Ascending aorta (tissue), 2 donors: ENCODE data around the gene OSBPL3. TPM values are rescaled to one million over a fixed set of nuclear protein-coding genes. Genes with fewer than 3 reads are reported as not detected.

Experiments used
- DNase-seq, 2 donors: peaks; one replicate each; pipeline ENCODE4 v3.0.0-alpha.2; 2019; ENCODE audit warnings: low spot score in 2 of 2
- H3K27ac ChIP-seq, 2 donors: fragments of 200-600 bp; sonication (generic); one replicate each; pipeline ENCODE4 v1.5.1; 2016 to 2017; ENCODE audit warnings: mild to moderate bottlenecking in 1 of 2
- H3K27me3 ChIP-seq: fragments of 200-600 bp; sonication (generic); one replicate; pipeline ENCODE4 v1.5.1; 2017
- H3K36me3 ChIP-seq, 2 donors: fragments of 200-600 bp; sonication (generic); one replicate each; pipeline ENCODE4 v1.5.1; 2016
- H3K4me1 ChIP-seq, 2 donors: fragments of 200-600 bp; sonication (generic); one replicate each; pipeline ENCODE4 v1.5.1; 2016 to 2017; ENCODE audit warnings: mild to moderate bottlenecking in 1 of 2
- H3K4me3 ChIP-seq, 2 donors: fragments of 200-600 bp; sonication (generic); one replicate each; pipeline ENCODE4 v1.5.1; 2016 to 2017; ENCODE audit warnings: mild to moderate bottlenecking in 1 of 2
- H3K9me3 ChIP-seq, 2 donors: fragments of 200-600 bp; sonication (generic); one replicate each; pipeline ENCODE4 v1.5.1; 2016
- CTCF ChIP-seq, 3 experiments: fragments of 200-600 bp in 2 of 3; fragments of 450-650 bp in 1 of 3; sonication (generic) in 2 of 3; IDR thresholded peaks; one replicate each; pipeline ENCODE4 v1.5.1; 2016 to 2019; ENCODE audit warnings: antibody characterized with exemption in 3 of 3, mild to moderate bottlenecking in 1 of 3, moderate library complexity in 1 of 3
- intact Hi-C: fragments of 100-400 bp; cut with DNase I; formaldehyde crosslinking; loops from one replicate; pipeline ENCODE4 v1.15.1; 2023
- total RNA-seq: library from RNA; depleted of rRNA; stranded (reverse); fragments of >200 nt; gene quantifications from one replicate; pipeline ENCODE4 v1.1.0, GENCODE V29; 2016

Gene OSBPL3
- total RNA-seq, 1 donor from 2014 or later = 0.96 TPM

GRCh38 chr7:24879291-24879690, 100.7 kb downstream of the OSBPL3 start:
- H3K9me3 ChIP-seq = no peaks in the 10 kb centered on the region
- intact Hi-C loops = no loop called here
- no peak overlapping the region for H3K4me3 ChIP-seq
- peaks cover 0 to 2% of the 10 kb centered on the region in 2 donors for H3K4me1 ChIP-seq
- no peak for TF ChIP-seq CTCF (IDR thresholded peaks at IDR 0.05)
- no peak overlapping the region for H3K27ac ChIP-seq
- H3K36me3 ChIP-seq = no peaks in the 10 kb centered on the region
- no peaks in the 10 kb centered on the region for H3K27me3 ChIP-seq
- no peak for DNase-seq

GRCh38 chr7:24877790-24878311, 102.1 kb downstream of the OSBPL3 start:
- H3K27me3 ChIP-seq = no peaks in the 10 kb centered on the region
- intact Hi-C loops = no loop called here

GRCh38 chr7:24874791-24875190, 105.2 kb downstream of the OSBPL3 start:
- Histone ChIP-seq H3K27ac (no peak overlapping the region), H3K4me1 (no peaks in the 10 kb centered on the region), H3K4me3 (no peak overlapping the region), H3K9me3 (no peaks in the 10 kb centered on the region), H3K36me3 (no peaks in the 10 kb centered on the region), H3K27me3 (no peaks in the 10 kb centered on the region)
- intact Hi-C loops = no loop called here
- TF ChIP-seq CTCF (IDR thresholded peaks at IDR 0.05) = no peak
- no peak for DNase-seq

More at GRCh38 chr7:24877790-24878311, 102.1 kb downstream of the OSBPL3 start:
- no peak for DNase-seq
- TF ChIP-seq CTCF (IDR thresholded peaks at IDR 0.05) = no peak
- Histone ChIP-seq H3K4me3 (no peak overlapping the region), H3K27ac (no peak overlapping the region), H3K36me3 (no peaks in the 10 kb centered on the region), H3K9me3 (no peaks in the 10 kb centered on the region), H3K4me1 (no peaks in the 10 kb centered on the region)

GRCh38 chr7:24873944-24874343, 106.0 kb downstream of the OSBPL3 start:
- H3K27ac ChIP-seq = no peak overlapping the region
- no peak overlapping the region for H3K4me3 ChIP-seq
- intact Hi-C loops = no loop called here
- no peaks in the 10 kb centered on the region for H3K36me3 ChIP-seq
- H3K4me1 ChIP-seq = no peaks in the 10 kb centered on the region
- H3K27me3 ChIP-seq = no peaks in the 10 kb centered on the region
- no peak for TF ChIP-seq CTCF (IDR thresholded peaks at IDR 0.05)
- no peak for DNase-seq
- no peaks in the 10 kb centered on the region for H3K9me3 ChIP-seq

- Histone ChIP-seq H3K36me3 (no peaks in the 10 kb centered on the region), H3K27me3 (no peaks in the 10 kb centered on the region), H3K27ac (no peak overlapping the region), H3K4me3 (no peak overlapping the region), H3K9me3 (no peaks in the 10 kb centered on the region), H3K4me1 (no peaks in the 10 kb centered on the region)
- no peak for DNase-seq
- intact Hi-C loops = no loop called here
- TF ChIP-seq CTCF (IDR thresholded peaks at IDR 0.05) = no peak
These were observed 108.2 kb downstream of the OSBPL3 start for GRCh38 chr7:24871770-24872169.

GRCh38 chr7:24870766-24871165, 109.2 kb downstream of the OSBPL3 start:
- no peaks in the 10 kb centered on the region for H3K9me3 ChIP-seq
- no peak overlapping the region for H3K4me3 ChIP-seq
- no peaks in the 10 kb centered on the region for H3K36me3 ChIP-seq
- no peak overlapping the region for H3K27ac ChIP-seq
- DNase-seq = no peak
- no peaks in the 10 kb centered on the region for H3K4me1 ChIP-seq
- TF ChIP-seq CTCF (IDR thresholded peaks at IDR 0.05) = no peak
- intact Hi-C loops = no loop called here
- H3K27me3 ChIP-seq = no peaks in the 10 kb centered on the region
